ENCODE measurements around the gene EML6.

EML6 gene

DNA sequence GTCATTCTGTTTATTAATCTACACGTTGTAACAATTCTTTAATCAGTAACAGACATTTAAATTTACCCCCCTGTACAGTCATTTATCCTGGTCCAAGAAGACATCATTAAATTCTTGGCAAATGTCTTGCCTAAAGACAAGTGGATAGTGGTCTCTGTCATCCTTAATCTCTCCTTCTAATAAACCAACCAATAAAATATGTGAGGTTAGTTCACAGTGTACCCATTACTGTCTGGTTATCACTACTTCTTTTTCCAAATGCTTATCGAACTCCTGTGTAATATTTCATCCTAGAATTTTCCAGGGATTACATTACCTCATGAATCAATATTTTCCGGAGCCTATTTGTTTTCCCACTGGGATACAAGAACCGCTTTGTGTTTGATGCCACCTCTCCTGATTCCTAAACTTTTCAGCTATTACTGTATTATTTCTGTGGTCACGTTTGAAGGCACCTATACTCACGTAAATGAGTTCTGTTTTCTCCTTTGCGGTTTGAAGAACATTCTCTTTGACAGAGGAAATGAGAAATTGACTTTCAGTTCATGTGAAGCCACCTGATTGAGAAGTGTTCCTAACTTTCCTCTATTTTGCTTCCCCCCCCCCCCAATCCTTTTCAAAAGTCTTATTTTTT is 195.3 kb downstream of the EML6 start:
- in situ Hi-C loops (cut with HindIII; ENCODE audit: low sequenced_read_pairs): no loop called here
- DNase-seq (ENCODE audit: low read depth, low spot score): no peak
- TF ChIP-seq, protein P1, sequence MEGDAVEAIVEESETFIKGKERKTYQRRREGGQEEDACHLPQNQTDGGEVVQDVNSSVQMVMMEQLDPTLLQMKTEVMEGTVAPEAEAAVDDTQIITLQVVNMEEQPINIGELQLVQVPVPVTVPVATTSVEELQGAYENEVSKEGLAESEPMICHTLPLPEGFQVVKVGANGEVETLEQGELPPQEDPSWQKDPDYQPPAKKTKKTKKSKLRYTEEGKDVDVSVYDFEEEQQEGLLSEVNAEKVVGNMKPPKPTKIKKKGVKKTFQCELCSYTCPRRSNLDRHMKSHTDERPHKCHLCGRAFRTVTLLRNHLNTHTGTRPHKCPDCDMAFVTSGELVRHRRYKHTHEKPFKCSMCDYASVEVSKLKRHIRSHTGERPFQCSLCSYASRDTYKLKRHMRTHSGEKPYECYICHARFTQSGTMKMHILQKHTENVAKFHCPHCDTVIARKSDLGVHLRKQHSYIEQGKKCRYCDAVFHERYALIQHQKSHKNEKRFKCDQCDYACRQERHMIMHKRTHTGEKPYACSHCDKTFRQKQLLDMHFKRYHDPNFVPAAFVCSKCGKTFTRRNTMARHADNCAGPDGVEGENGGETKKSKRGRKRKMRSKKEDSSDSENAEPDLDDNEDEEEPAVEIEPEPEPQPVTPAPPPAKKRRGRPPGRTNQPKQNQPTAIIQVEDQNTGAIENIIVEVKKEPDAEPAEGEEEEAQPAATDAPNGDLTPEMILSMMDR (IDR thresholded peaks at IDR 0.05; ENCODE audit: low read depth, low read length): no peak
- no peak overlapping the region for H3K4me3 ChIP-seq (ENCODE audit: low read depth, low read length)

DNA sequence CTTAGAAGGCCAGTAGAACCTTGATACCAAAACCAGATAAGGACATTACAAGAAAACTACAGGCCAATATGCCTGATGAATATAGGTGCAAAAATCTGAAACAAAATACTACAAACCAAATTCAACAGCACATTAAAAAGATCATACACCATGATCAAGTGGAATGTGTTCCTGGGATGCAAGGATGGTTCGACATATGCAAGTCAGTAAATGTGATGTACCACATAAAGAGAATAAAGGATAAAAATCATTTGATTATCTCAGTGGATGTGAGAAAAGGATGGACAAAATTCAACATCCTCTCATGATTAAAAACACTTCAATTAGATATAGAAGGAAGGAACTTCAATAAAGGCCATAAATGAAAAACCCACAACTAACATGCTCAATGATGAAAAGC is 197.2 kb downstream of the EML6 start:
- in situ Hi-C loops (cut with HindIII; ENCODE audit: low sequenced_read_pairs): no loop called here
- TF ChIP-seq, protein P1 (IDR thresholded peaks at IDR 0.05; ENCODE audit: low read depth, low read length): no peak
- no peak for DNase-seq (ENCODE audit: low read depth, low spot score)
- no peak overlapping the region for H3K4me3 ChIP-seq (ENCODE audit: low read depth, low read length)

DNA sequence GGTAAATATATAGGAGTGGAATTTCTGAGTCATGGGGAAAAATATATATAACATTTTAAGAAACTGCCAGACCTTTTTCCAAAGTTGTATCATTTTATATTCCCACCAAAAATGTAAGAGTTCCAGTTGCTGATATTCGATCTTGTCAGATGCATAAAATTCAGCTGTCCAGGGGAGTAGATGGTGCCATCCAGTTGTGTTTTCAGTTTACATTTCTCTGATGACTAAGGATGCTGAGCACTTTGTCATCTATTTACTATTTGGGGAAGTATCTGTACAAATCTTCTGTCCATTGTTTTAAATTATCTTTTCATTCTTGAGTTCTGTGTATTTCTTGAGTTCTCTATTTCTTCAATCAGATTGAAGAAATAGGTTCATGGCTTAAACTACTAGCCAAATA is 200.7 kb downstream of the EML6 start:
- H3K4me3 ChIP-seq (ENCODE audit: low read depth, low read length): no peak overlapping the region
- in situ Hi-C loops (cut with HindIII; ENCODE audit: low sequenced_read_pairs): no loop called here
- TF ChIP-seq, protein P1 (IDR thresholded peaks at IDR 0.05; ENCODE audit: low read depth, low read length): no peak
- DNase-seq (ENCODE audit: low read depth, low spot score): no peak

DNA sequence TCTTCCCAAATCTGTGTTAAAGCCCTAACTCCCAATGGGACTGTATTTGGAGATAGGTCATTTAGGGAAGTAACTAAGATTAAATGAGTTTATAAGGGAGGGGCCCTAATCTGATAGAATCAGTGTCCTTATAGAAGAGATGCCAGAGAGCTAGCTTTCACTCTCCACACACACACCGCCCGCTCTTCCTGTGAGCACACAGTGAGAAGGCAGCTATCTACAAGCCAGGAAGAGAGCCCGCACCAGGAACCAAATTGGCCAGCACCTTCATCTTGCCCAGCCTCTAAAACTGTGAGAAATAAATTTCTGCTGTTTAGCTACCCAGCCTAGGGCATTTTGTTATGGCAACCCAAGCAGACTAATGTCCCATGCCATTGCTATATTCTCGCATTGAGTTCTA is 201.6 kb downstream of the EML6 start:
- in situ Hi-C loops (cut with HindIII; ENCODE audit: low sequenced_read_pairs): no loop called here

DNA sequence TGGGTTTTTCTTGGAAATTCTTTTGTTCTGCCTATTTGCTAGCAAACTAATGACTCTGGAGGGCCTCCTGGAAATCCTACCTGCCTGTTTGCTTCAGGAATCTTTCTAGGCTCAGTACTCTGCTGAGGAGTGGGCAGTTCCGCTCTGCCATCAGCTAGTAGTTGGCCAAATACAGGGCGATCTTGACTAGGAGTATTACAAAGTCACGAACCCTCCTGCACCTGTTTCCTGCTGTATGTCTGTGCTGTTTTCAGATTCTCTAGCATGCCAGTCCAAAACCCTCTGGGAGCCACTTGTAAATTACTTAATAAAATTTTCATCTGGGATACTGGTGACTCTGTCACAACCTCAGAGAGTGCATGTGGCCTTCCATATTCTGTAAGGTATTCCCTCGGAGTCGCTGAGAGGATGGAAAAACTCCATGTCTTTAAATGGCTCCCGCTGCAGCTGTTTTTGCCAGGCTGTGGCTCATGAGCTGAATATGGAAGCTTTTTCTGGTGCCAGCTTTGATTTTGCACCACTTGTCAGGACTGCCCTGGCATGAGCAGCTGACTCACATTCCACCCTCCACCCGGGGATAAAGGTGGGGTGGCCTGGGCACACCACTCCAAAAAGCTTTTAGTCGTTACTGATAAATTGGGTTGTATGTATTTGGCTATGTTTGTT is 203.8 kb downstream of the EML6 start:
- DNase-seq (ENCODE audit: low read depth, low spot score): no peak
- TF ChIP-seq, protein P1 (IDR thresholded peaks at IDR 0.05; ENCODE audit: low read depth, low read length): no peak
- H3K4me3 ChIP-seq (ENCODE audit: low read depth, low read length): no peak overlapping the region
- in situ Hi-C loops (cut with HindIII; ENCODE audit: low sequenced_read_pairs): no loop called here

More for the DNA sequence above, 201.6 kb downstream of the EML6 start:
- TF ChIP-seq, protein P1 (IDR thresholded peaks at IDR 0.05; ENCODE audit: low read depth, low read length): no peak
- no peak for DNase-seq (ENCODE audit: low read depth, low spot score)
- no peak overlapping the region for H3K4me3 ChIP-seq (ENCODE audit: low read depth, low read length)

DNA sequence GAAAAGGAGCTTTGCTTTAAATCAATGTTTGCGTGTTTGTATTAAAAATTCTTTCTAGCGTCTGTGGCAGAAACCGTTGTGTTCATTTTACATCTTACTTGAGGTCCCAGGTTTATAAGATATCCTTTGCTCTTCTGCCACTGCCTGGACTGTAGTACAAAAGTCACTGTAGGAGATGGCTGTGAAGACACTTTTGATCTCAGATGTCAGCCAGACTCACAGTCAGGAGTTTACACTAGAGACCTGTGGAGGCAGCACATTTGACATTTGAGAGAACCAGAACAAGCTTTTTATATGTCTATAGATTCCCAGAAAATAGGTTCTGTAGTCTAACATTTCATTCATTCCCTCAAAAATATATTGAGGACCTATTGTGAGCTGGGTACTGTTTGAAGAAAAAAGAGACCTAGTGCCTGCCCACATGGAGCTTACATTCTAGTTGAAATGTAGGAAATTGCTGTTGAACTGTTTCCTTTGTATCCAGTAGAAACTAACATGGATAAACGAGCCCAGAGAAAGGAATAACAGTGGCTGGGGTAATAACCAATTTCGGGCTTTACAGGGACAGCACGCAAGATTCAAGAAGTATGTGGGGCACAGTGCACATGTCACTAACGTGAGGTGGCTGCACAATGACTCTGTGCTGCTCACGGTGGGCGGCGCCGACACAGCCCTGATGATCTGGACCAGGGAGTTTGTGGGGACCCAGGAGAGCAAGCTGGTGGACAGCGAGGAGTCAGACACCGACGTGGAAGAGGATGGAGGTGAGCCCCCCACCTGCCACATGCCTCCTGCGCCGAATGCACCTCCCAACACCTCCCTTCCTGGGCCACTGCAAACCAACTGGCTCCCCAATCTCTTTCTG is 204.5 kb downstream of the EML6 start:
- in situ Hi-C loops (cut with HindIII; ENCODE audit: low sequenced_read_pairs): no loop called here
- DNase-seq (ENCODE audit: low read depth, low spot score): no peak
- no peak overlapping the region for H3K4me3 ChIP-seq (ENCODE audit: low read depth, low read length)
- TF ChIP-seq, protein P1 (IDR thresholded peaks at IDR 0.05; ENCODE audit: low read depth, low read length): no peak

Data from astrocyte of the spinal cord (primary cell).